Umbilical cord (tissue), 2 donors: ENCODE measurements around the gene ELL. TPM values are rescaled to one million over a fixed set of nuclear protein-coding genes. Genes with fewer than 3 reads are reported as not detected.

Experiments used
- DNase-seq: peaks from one replicate; pipeline ENCODE4 v3.0.0-alpha.2; 2015; ENCODE audit warnings: low spot score
- total RNA-seq: library from RNA; depleted of rRNA; stranded (reverse); fragments of >200 nt; gene quantifications from one replicate; pipeline ENCODE4 v1.2.3, GENCODE V29; 2014; ENCODE audit warnings: low replicate concordance; ENCODE audit not compliant: insufficient read depth

The ELL gene
- total RNA-seq, 1 donor from 2014 or later = 22.6 TPM

- no peak for DNase-seq
Observed at GRCh38 chr19:18506101-18506930, 15.6 kb downstream of the ELL start.

DNA sequence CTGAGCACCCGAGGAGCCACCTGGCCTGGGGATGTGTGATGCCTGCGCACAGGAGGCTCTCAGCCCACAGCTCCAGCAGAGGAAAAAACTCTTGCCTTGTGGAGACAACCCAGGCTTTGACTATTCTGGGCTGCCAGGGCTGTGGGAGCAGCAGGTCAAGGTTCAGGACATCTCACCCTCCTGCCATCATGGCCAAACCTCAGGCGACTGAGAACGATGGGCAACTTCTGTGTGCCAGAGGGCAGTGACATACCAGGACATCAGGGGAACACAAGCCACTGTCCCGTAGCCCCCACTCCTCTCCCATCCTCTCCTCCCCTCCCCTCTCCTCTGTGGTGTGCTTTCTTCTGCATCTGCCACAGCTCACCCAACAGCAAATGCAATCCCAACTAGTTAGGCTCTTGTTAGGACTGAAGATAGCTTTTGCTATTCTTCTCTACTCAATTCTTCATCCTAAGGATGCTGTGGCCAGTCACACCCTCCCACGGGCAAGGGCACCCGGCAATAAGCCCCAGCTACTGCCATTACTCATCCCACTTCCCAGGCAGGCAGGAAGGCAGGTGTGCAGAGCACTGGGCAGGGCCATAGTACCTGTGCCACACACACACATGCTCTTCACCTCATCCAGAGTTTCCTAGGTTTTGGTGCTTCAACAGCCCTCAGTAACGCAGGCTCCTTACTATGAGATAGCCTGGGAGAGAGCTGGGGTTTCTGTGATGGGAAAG, 16.8 kb downstream of the ELL start:
- DNase-seq = no peak

GRCh38 chr19:18503971-18504885, 17.6 kb downstream of the ELL start:
- DNase-seq = no peak

DNA sequence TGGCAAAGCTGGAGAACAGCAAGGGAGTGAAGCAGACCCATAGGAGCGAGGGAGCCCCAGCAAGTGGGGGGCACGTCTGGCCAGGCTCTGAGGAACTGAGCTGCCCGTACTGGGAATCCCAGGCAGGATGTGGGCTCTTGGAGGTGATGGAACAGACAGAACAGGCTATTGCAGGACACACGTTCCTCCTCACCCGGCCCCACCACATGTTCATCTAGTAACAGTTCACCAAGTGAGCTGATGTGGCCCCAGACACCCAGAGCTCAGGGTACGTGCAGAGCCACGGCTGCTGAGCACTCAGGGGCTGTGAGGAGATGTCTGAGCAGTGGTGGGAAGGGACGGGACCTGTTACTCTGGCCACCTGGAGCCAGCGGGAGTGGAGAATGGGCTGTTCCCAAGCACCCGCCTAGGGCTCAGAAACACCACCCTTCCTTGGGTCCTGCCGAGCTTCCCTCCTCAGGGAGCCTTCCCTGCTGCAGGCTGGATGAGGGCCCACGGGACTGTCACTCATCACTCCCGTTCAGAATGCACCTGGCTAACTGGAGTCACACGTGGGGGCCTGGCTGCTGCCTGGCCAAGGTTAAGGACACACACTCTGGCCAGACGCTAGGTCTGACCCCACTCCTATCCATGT, 18.4 kb downstream of the ELL start:
- DNase-seq = no peak

DNA sequence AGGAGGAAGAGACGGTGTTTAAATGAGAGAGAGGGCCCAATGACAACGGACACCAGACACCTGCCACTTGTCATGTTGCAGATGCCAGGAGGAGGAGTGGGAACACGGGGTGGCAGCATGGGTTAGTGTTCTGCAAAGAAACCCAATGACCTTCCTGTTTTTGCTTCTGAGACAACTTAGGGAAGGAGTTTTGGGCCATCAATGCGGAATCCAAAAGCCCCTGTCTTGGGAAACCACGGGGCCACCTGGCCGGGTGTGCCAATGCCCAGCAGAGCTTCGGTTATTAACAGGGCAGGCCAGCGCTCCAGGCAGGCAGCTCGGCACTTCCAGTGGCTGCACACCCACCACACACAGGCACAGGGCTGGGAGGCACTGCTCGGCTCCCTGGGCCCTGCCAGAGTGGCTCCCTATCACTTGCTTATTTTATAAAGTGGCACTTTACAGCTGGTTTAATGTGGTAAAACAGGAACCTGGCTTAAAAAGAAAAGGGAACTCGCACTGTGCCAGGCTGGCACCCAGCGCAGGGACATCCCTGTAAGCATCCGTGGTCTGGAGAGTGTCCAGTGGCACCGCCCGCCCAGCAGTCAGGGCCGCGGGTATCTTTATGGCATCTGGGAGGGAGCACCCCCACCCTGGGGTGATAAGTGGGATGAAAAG, 19.1 kb downstream of the ELL start:
- DNase-seq = no peak

- no peak for DNase-seq
Observed at GRCh38 chr19:18502246-18502637, 19.6 kb downstream of the ELL start.

DNA sequence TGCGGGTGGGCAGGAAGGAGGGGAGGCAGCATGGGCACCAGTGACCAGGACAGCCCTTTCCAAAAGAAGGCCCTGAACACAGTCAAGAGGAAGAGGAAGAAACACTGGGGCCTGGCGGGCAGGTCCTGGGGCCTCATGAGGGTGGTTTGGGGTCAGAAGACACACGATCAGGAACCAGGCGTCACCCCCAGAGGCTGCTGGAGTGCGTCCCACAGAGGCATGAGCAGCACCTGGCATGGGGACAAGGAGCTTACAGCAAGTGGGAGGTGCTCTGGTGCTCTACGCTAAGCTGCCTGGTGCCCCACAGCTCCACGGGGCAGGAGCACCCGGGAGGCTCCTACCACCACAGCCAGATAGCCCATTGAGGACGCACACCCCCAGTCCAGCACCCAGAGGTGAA, 20.0 kb downstream of the ELL start:
- no peak for DNase-seq

DNA sequence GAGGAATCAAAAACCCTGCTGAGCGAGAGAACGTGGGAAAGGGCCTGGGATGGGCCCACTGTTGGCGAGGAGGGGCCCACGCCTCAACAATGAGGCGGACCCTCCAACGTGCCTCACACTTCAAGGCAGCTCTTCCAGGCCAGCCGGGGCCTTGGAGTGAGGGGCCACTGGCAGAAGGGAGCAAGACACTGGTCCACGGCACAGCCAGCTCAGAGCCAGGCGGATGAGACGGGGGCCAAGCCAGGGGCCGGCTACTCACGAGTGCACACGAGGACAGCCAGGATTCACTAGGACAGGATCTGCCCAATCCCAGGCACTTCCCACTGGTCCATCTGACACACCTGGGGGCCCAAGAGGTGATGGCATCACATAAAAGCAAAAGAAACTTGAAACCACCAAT, 20.5 kb downstream of the ELL start:
- no peak for DNase-seq

DNA sequence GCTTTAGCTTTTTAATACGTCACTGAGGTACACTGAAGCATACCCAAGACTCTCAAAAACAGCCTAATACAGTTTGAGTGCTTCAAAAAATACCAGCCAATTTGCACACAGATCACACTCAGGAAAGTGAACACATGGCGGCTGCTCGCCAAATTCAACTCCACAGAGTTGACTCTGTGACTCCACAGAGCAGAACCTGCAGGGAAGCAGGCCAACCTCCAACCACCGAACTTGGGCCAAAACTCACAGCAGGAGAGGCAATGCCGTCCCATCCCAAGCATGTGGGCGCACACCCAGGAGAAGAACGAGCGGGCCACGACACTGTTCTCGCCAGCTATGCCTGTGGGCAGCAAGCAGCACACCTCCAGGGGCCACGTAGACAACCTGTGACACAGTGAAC, 21.1 kb downstream of the ELL start:
- DNase-seq = no peak

- DNase-seq = no peak
Observed at GRCh38 chr19:18500376-18500775, 21.5 kb downstream of the ELL start.

GRCh38 chr19:18499055-18499775, 22.7 kb downstream of the ELL start:
- no peak for DNase-seq

GRCh38 chr19:18496980-18497256, 25.0 kb downstream of the ELL start:
- no peak for DNase-seq

GRCh38 chr19:18496167-18496979, 25.5 kb downstream of the ELL start:
- no peak for DNase-seq

- DNase-seq = no peak
Observed at GRCh38 chr19:18495204-18495911, 26.5 kb downstream of the ELL start.

DNA sequence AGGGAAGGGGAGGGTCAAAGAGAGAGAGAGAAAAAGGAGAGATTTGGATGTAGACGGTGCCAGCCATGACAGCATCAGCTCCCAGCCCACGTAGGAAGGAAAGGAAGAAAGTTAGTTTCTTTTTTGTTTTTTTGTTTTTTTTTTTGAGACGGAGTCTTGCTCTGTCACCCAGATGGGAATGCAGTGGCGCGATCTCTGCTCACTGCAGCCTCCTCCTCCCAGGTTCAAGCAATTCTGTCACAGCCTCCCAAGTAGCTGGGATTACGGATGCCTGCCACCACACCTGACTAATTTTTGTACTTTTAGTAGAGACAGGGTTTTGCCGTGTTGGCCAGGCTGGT, 27.6 kb downstream of the ELL start:
- DNase-seq = no peak

GRCh38 chr19:18493440-18494266, 28.2 kb downstream of the ELL start:
- DNase-seq = no peak

DNA sequence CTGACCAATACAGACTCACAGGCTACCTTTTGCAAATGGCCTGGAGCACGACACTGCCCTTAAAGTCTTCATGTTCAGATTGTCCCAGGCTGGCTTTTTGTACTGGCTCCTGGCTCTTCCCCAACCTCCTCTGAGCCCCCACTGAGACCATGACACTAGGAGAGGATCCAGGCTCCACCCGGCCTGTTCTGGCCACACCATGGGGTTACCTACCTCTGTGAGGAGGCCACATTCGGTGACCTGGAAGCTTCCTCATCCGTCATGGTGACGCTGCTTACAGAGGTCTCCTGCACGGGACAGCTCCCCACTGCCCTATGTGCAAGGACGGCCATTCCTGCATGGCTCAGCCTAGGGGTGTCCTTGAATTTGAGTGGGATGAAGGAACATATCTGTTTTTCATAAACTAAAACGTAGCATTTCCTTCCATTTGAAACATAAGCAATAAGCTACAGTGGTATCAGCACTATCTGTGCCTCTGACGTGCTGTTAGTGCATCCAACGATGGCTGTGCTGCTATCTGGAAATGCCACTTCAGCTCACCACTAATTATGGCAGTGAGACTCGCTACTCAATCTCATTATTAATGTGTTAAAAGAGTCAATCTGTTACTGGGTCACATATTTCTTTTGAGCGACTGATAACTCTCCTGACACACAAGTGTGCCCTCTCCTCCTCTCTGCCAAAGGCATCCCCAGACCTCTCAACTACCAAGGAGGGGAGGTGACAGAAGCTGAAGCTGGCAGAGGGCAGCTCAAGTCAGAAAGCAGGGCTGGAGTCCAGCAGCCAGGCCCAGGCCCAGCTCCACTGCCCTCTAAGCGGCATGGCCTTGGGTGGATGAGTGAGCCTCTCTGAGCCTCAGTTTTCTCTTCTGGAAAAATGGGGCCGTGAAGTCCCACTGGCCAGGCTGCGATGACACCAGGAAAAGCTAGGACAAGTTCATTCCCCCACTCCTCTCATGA, 29.6 kb downstream of the ELL start:
- no peak for DNase-seq
